GM11168 (cell line): ENCODE results near the gene VEPH1.

ENCODE experiments used
- in situ Hi-C: fragments of 300-500 bp; cut with MboI; formaldehyde crosslinking; loops from one replicate; pipeline ENCODE4 v1.12.0; 2022; ENCODE audit warnings: low sequenced_read_pairs; ENCODE audit not compliant: unreplicated experiment

Gene VEPH1

GRCh38 chr3:157237886-157238285, 265.3 kb downstream of the VEPH1 start:
- in situ Hi-C loops, result no loop called here

- in situ Hi-C loops, result no loop called here
Observed at GRCh38 chr3:157235291-157235690, 267.9 kb downstream of the VEPH1 start.

- in situ Hi-C loops, result no loop called here
Observed at GRCh38 chr3:157233923-157234322, 269.3 kb downstream of the VEPH1 start.

- in situ Hi-C loops, result no loop called here
Observed at GRCh38 chr3:157232141-157232540, 271.1 kb downstream of the VEPH1 start.

GRCh38 chr3:157231071-157231470, 272.1 kb downstream of the VEPH1 start:
- in situ Hi-C loops, result no loop called here

- in situ Hi-C loops, result no loop called here
Observed at GRCh38 chr3:157226173-157226847, 276.9 kb downstream of the VEPH1 start.

GRCh38 chr3:157225001-157225400, 278.2 kb downstream of the VEPH1 start:
- in situ Hi-C loops, result no loop called here

GRCh38 chr3:157220883-157221282, 282.3 kb downstream of the VEPH1 start:
- in situ Hi-C loops, result no loop called here

- in situ Hi-C loops, result no loop called here
Observed at GRCh38 chr3:157220211-157220610, 283.0 kb downstream of the VEPH1 start.

GRCh38 chr3:157219215-157219614, 284.0 kb downstream of the VEPH1 start:
- in situ Hi-C loops, result no loop called here
